PC-3 (cell line): ENCODE measurements around the gene SP3.

ENCODE experiments used
- CTCF ChIP-seq: fragments of 300-600 bp; sonication (generic); conservative IDR thresholded peaks from 2 replicates; pipeline ENCODE4 v1.5.1; 2017; ENCODE audit warnings: antibody characterized with exemption, low read depth, mild to moderate bottlenecking, low read length
- EZH2 ChIP-seq: fragments of 300-600 bp; sonication (generic); IDR thresholded peaks from one replicate; pipeline ENCODE4 v1.6.1; 2017; ENCODE audit warnings: antibody characterized with exemption, mild to moderate bottlenecking, low read length; ENCODE audit not compliant: unreplicated experiment

- TF ChIP-seq EZH2 = no peak
- TF ChIP-seq CTCF = no peak
Measured at GRCh38 chr2:173955867-173956266, 9.3 kb downstream of the SP3 start.
